Tibial artery (tissue), 4 donors: ENCODE measurements around the gene SLC25A20.
"Not testable (repeated sequence)": the region's sequence is repeated elsewhere in the genome, so short reads cannot be mapped to it uniquely, and the experiment has no call there.

ENCODE experiments used
- DNase-seq, 2 donors: peaks; one replicate each; pipeline ENCODE4 v3.0.0-alpha.2; 2019
- H3K27ac ChIP-seq, 2 donors: fragments of 200-600 bp; sonication (generic) in 1 of 2; 1 replicate in 1 of 2; 2 replicates in 1 of 2; pipeline ENCODE4 v1.5.1; 2018 to 2019; ENCODE audit warnings: mild to moderate bottlenecking in 1 of 2
- H3K27me3 ChIP-seq, 2 donors: fragments of 200-600 bp; sonication (generic) in 1 of 2; one replicate each; pipeline versions ENCODE4 v1.5.1 to v1.6.0; 2016 to 2019
- H3K36me3 ChIP-seq, 3 donors: fragments of 200-600 bp; sonication (generic) in 2 of 3; one replicate each; pipeline ENCODE4 v1.5.1; 2016 to 2019; ENCODE audit warnings: mild to moderate bottlenecking in 2 of 3
- H3K4me1 ChIP-seq, 4 donors: fragments of 200-600 bp; sonication (generic) in 2 of 4; 1 replicate in 3 of 4; 2 replicates in 1 of 4; pipeline ENCODE4 v1.5.1; 2016 to 2019
- H3K4me3 ChIP-seq, 2 donors: fragments of 200-600 bp; sonication (generic) in 1 of 2; 1 replicate in 1 of 2; 2 replicates in 1 of 2; pipeline ENCODE4 v1.5.1; 2018 to 2019; ENCODE audit warnings: mild to moderate bottlenecking in 2 of 2
- H3K9me3 ChIP-seq, 3 donors: fragments of 200-600 bp; sonication (generic) in 1 of 3; one replicate each; pipeline ENCODE4 v1.5.1; 2016 to 2019
- CTCF ChIP-seq, 2 experiments: fragments of 200-600 bp in 1 of 2; fragments of 450-650 bp in 1 of 2; IDR thresholded peaks; one replicate each; pipeline ENCODE4 v1.5.1; 2017 to 2019; ENCODE audit warnings: antibody characterized with exemption in 2 of 2, mild to moderate bottlenecking in 1 of 2, moderate library complexity in 1 of 2
- intact Hi-C: fragments of 100-400 bp; cut with DNase I; formaldehyde crosslinking; loops from one replicate; pipeline ENCODE4 v1.15.0; 2023; ENCODE audit warnings: low total_unique reads

SLC25A20 gene

DNA sequence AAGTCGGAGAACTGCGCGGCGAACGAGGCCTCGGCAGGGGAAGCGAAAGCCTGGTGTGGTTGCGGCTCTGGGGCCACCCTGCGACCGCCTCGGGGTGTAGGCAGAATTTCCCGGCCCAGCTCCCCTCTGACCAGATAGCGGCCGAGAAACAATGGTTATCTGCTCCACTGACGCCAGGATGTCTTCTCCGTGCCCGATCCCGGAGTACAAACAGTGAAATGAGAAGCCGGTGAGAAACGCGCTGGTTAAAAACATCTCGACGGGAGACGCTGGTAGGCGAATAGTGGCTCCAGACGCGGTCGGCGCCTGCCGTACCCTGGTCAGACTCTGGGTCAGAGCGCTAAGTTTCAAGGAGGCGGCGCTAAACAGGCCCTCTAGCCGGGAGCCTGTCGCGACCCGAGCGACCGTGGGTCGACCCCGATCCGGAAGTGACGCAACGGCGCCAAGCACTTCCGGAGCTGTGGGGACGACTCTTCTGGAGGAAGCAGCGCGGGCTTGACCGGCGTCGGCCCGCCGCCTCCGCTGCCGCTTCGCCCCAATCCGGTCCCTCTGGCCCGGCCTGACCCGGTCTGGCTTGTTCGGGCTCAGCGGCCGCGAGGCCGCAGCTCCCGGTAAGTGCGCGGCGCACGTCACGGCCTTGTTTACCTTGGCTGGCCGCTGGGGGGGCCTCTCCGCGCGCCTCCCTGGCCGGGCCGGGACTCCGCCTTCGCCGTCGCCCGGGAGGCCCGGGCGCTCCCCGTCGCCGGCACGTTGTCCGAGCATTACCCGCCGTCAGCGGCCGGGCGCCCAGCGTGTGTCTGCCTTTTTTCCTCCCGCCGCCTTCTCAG lies 19.9 kb upstream of the SLC25A20 start, which contains the start of gene ARIH2:
Gene ARIH2, plus strand, starts transcription at position 455 of the 827 bp plus-strand sequence. CDS start 8,717 bp downstream, outside the sequence.
- Histone ChIP-seq H3K4me1 (peaks cover 0 to 30% (median 22%) of the 10 kb centered on the region in 4 donors), H3K27ac (peak within 1 kb of the TSS; percentile 92 to 96), H3K4me3 (peak within 1 kb of the TSS; percentile 79 to 90), H3K27me3 (no peaks in the 10 kb centered on the region), H3K9me3 (no peaks in the 10 kb centered on the region), H3K36me3 (peaks cover 2 to 18% (median 2%) of the 10 kb centered on the region in 3 donors)
- no peak for TF ChIP-seq CTCF (IDR thresholded peaks at IDR 0.05)
- DNase-seq, result peak; percentile 89 to 95
- intact Hi-C loops, result loop anchor here (2.0 kb wide), 1 partner anchor 72 kb away; the partner anchor contains the start of gene PRKAR2A

- intact Hi-C loops, result no loop called here
- no peak for TF ChIP-seq CTCF (IDR thresholded peaks at IDR 0.05)
- H3K27ac ChIP-seq, result no peak overlapping the region
- H3K9me3 ChIP-seq, result no peaks in the 10 kb centered on the region
- no peak overlapping the region for H3K4me3 ChIP-seq
- peaks cover 0 to 18% (median 16%) of the 10 kb centered on the region in 4 donors for H3K4me1 ChIP-seq
- H3K36me3 ChIP-seq, result peaks cover 0 to 3% (median 0%) of the 10 kb centered on the region in 3 donors
- no peaks in the 10 kb centered on the region for H3K27me3 ChIP-seq
- DNase-seq, result no peak
Observed at GRCh38 chr3:48915296-48915695, 16.6 kb upstream of the SLC25A20 start.

DNA sequence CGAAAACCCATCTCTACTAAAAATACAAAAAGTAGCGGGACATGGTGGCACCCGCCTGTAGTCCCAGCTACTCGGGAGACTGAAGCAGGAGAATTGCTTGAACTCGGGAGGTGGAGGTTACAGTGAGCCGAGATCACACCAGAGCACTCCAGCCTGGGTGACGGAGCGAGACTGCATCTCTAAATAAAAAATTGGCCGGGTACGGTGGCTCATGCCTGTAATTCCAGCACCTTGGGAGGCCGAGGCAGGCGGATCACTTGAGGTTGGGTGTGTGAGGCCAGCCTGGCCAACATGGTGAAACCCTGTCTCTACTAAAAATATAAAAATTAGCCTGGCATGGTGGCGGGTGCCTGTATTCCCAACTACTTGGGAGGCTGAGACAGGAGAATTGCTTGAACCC lies 8.3 kb upstream of the SLC25A20 start:
- H3K9me3 ChIP-seq, H3K4me1 ChIP-seq, H3K4me3 ChIP-seq, intact Hi-C loops, H3K27ac ChIP-seq, H3K27me3 ChIP-seq, H3K36me3 ChIP-seq: not testable (repeated sequence)
- peak in 1 of 2 donors; percentile 25 for DNase-seq

DNA sequence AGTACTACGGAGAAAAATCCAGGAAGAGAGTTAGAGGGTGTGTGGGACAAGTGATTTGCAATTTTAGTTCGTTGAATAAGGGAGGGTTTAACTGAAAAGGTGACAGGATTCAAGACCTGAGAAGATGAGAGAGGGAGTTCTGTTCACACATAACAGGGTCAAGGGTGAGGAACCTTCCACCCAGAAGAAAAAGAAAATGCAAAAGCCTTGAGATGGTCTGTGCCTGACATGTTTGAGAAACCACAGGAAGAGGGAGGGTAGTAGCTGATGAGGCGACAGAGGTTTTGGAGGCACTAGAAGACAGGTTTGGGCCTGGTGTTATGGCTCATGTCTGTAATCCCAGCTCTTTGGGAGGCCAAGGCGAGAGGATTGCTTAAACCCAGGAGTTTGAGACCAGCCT lies 591 bp upstream of the SLC25A20 start:
- H3K27ac ChIP-seq, result peak overlapping the region; percentile 62 to 64
- no peak for TF ChIP-seq CTCF (IDR thresholded peaks at IDR 0.05)
- H3K4me3 ChIP-seq, result peak overlapping the region; percentile 59 to 87
- H3K9me3 ChIP-seq, result no peaks in the 10 kb centered on the region
- no peaks in the 10 kb centered on the region for H3K36me3 ChIP-seq
- H3K4me1 ChIP-seq, result peaks cover 6 to 12% (median 10%) of the 10 kb centered on the region in 4 donors
- intact Hi-C loops, result no loop called here
- H3K27me3 ChIP-seq, result no peaks in the 10 kb centered on the region
- no peak for DNase-seq

DNA sequence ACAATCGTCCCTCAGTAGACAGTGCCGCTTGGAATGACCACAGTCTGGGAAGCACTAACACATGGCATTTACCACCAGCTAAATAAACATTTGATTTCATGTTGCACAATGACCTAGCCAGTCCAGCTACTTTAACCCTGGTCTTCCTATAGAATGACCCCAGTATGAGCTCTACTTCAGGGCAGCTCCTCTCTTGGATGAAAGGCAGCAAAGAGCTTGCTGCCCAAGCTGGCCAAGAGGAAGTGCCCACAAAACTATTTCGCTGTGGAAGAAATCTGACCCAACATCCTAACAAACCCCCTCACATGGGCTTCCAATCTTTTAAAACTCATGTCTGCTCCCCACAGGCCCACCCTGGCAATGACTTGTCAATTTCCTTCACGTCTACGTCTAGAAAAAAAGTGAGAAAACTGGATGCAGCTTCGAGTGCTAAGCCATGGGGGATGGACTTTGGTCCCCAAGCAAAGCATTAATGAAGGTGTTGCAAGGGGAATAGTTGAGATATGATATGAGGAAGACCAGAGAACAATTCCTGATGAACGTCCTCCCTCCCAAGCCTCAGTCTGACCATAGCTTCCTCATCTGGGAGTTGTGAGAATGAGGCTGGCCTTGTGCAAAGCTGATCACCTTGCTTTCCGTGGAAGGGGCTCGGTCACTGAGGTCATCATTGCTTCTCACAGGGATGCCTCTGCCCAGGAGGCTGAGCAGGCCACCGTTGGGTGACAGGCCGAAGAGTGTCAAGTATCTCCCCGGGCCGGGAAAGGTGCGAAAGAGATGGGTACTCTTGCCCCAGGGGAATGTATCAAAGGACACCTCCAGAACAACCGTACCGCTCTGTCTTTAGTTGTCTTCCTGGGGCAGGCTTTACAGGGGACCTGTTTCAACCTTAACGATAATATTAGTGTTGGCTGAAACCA lies 964 bp downstream of the SLC25A20 start:
- Histone ChIP-seq H3K27me3 (no peaks in the 10 kb centered on the region), H3K9me3 (no peaks in the 10 kb centered on the region), H3K4me1 (peaks cover 6 to 12% (median 10%) of the 10 kb centered on the region in 4 donors), H3K27ac (peak overlapping the region; percentile 62 to 64), H3K4me3 (peak overlapping the region; percentile 59 to 87), H3K36me3 (no peaks in the 10 kb centered on the region)
- TF ChIP-seq CTCF (IDR thresholded peaks at IDR 0.05), result no peak
- intact Hi-C loops, result no loop called here
- DNase-seq, result no peak
